Panc1 (cell line): ENCODE data around the gene H1-8. TPM values are rescaled to one million over a fixed set of nuclear protein-coding genes. Genes with fewer than 3 reads are reported as not detected.

Source experiments
- ATAC-seq: fragments of 200-7000 bp; cut with Tn5 transposase; 2 replicates; pipeline ENCODE4 v1.9.1; 2020; ENCODE audit warnings: mild to moderate bottlenecking, moderate library complexity
- BruUV-seq: library from RNA; stranded (reverse); fragments of 400-500 nt; replicated peaks from 2 replicates; lab custom pipeline; 2021; lab: Mats Ljungman, UMichigan
- CTCF ChIA-PET: fragments of 300-600 bp; sonication (Branson Sonifier 250); formaldehyde crosslinking; loops from one replicate; lab custom pipeline; 2022; ENCODE audit warnings: antibody characterized with exemption; lab: Charles Lee
- POLR2A ChIA-PET: fragments of 300-600 bp; sonication (Branson Sonifier 250); formaldehyde crosslinking; loops from one replicate; lab custom pipeline; 2022; ENCODE audit warnings: antibody characterized with exemption; lab: Charles Lee
- DNase-seq: peaks from one replicate; pipeline ENCODE4 v3.0.0-alpha.2; 2010; ENCODE audit warnings: low read depth, low spot score
- H3K27ac ChIP-seq: 2 replicates; pipeline ENCODE4 v1.5.1; 2011; ENCODE audit warnings: mild to moderate bottlenecking, low read length, inconsistent platforms
- H3K27me3 ChIP-seq: fragments of 200-500 bp; sonication (Bioruptor generic); 2 replicates; pipeline ENCODE4 v1.6.0; 2014; ENCODE audit warnings: low read length, inconsistent platforms; ENCODE audit not compliant: control insufficient read depth, insufficient read depth
- H3K36me3 ChIP-seq: fragments of 200-500 bp; sonication (Bioruptor generic); 2 replicates; pipeline ENCODE4 v1.5.1; 2014; ENCODE audit warnings: inconsistent platforms, mild to moderate bottlenecking, low read length, moderate library complexity; ENCODE audit not compliant: control insufficient read depth, insufficient read depth
- H3K4me1 ChIP-seq: 2 replicates; pipeline ENCODE4 v1.5.1; 2011; ENCODE audit warnings: inconsistent platforms, mild to moderate bottlenecking, low read length, moderate library complexity; ENCODE audit not compliant: control insufficient read depth, insufficient read depth
- H3K4me3 ChIP-seq, 2 experiments: 2 replicates each; pipeline ENCODE4 v1.5.1; 2011 to 2012; ENCODE audit warnings: low read depth in 2 of 2, low read length in 2 of 2, mild to moderate bottlenecking in 2 of 2, inconsistent platforms in 1 of 2, moderate library complexity in 1 of 2
- H3K9me3 ChIP-seq: fragments of 200-500 bp; sonication (Bioruptor generic); 2 replicates; pipeline ENCODE4 v1.5.1; 2014; ENCODE audit warnings: low read depth, mild to moderate bottlenecking, inconsistent platforms, low read length, moderate library complexity; ENCODE audit not compliant: control insufficient read depth, insufficient read depth
- POLR2AphosphoS5 ChIP-seq: IDR thresholded peaks from 2 replicates; pipeline ENCODE4 v1.6.1; 2012; ENCODE audit warnings: mild to moderate bottlenecking, low read depth, low read length, moderate library complexity
- SIN3A ChIP-seq: IDR thresholded peaks from 2 replicates; pipeline ENCODE4 v1.6.1; 2012; ENCODE audit warnings: low read depth, mild to moderate bottlenecking, low read length, moderate library complexity, borderline replicate concordance; ENCODE audit not compliant: insufficient read depth
- TCF7L2 ChIP-seq: IDR thresholded peaks from 2 replicates; pipeline ENCODE4 v1.6.1; 2011; ENCODE audit warnings: mild to moderate bottlenecking, low read depth, low read length, inconsistent platforms
- in situ Hi-C: cut with HindIII; loops from 2 replicates; pipeline ENCODE4 v1.10.0; 2016; ENCODE audit warnings: low sequenced_read_pairs, low pct_unique_long_range_greater_than_20kb
- intact Hi-C: fragments of 100-400 bp; cut with micrococcal nuclease; formaldehyde crosslinking; loops from one replicate; pipeline ENCODE4 v1.10.0; 2022; ENCODE audit not compliant: unreplicated experiment
- total RNA-seq: library from RNA; stranded (reverse); gene quantifications from one replicate; pipeline ENCODE4 v1.2.1, GENCODE V29; 2021; ENCODE audit not compliant: unreplicated experiment
- TF ChIP-seq, protein P1 (sequence below), 2 experiments: IDR thresholded peaks; 2 replicates each; pipeline ENCODE4 v1.6.1; 2011 to 2012; ENCODE audit warnings: low read depth in 2 of 2, control low read depth in 1 of 2, low read length in 1 of 2, mild to moderate bottlenecking in 1 of 2, moderate library complexity in 1 of 2; ENCODE audit not compliant: insufficient read depth in 1 of 2
- TF ChIP-seq, protein P2 (sequence below): fragments of 450-650 bp; IDR thresholded peaks from 2 replicates; pipeline ENCODE4 v1.5.1; 2017; ENCODE audit warnings: mild to moderate bottlenecking

The H1-8 gene
- total RNA-seq, 1 experiment from 2014 or later, result not detected

DNA sequence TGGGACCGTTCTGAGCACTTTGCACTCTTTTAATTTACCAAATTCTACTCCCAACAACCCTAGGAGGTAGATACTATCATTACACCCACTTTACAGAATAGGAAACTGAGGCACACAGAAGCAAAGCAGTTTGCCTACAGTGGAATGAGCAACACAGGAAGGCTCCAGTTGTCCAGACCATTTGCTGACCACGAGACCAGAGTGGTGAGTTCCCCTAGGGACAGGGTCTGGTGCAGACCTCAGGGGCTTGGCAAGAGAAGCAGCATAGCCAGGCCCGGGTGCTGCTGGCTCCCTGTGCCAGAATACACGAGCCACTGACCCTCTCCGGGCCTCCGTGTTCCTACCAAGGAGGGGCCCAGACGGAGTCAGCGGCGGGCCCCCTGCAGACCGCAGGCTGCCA, 37.0 kb downstream of the H1-8 start:
- no peaks in the 10 kb centered on the region for H3K9me3 ChIP-seq
- no peak overlapping the region for H3K4me3 ChIP-seq
- peaks cover 21% of the 10 kb centered on the region for H3K4me1 ChIP-seq
- TF ChIP-seq POLR2AphosphoS5 (no peak), SIN3A (no peak)
- TF ChIP-seq, protein P1, sequence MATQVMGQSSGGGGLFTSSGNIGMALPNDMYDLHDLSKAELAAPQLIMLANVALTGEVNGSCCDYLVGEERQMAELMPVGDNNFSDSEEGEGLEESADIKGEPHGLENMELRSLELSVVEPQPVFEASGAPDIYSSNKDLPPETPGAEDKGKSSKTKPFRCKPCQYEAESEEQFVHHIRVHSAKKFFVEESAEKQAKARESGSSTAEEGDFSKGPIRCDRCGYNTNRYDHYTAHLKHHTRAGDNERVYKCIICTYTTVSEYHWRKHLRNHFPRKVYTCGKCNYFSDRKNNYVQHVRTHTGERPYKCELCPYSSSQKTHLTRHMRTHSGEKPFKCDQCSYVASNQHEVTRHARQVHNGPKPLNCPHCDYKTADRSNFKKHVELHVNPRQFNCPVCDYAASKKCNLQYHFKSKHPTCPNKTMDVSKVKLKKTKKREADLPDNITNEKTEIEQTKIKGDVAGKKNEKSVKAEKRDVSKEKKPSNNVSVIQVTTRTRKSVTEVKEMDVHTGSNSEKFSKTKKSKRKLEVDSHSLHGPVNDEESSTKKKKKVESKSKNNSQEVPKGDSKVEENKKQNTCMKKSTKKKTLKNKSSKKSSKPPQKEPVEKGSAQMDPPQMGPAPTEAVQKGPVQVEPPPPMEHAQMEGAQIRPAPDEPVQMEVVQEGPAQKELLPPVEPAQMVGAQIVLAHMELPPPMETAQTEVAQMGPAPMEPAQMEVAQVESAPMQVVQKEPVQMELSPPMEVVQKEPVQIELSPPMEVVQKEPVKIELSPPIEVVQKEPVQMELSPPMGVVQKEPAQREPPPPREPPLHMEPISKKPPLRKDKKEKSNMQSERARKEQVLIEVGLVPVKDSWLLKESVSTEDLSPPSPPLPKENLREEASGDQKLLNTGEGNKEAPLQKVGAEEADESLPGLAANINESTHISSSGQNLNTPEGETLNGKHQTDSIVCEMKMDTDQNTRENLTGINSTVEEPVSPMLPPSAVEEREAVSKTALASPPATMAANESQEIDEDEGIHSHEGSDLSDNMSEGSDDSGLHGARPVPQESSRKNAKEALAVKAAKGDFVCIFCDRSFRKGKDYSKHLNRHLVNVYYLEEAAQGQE (IDR thresholded peaks at IDR 0.05; ENCODE audit: insufficient read depth in 1 of 2, low read depth in 2 of 2, low read length in 1 of 2), result no peak
- TF ChIP-seq, protein P2, sequence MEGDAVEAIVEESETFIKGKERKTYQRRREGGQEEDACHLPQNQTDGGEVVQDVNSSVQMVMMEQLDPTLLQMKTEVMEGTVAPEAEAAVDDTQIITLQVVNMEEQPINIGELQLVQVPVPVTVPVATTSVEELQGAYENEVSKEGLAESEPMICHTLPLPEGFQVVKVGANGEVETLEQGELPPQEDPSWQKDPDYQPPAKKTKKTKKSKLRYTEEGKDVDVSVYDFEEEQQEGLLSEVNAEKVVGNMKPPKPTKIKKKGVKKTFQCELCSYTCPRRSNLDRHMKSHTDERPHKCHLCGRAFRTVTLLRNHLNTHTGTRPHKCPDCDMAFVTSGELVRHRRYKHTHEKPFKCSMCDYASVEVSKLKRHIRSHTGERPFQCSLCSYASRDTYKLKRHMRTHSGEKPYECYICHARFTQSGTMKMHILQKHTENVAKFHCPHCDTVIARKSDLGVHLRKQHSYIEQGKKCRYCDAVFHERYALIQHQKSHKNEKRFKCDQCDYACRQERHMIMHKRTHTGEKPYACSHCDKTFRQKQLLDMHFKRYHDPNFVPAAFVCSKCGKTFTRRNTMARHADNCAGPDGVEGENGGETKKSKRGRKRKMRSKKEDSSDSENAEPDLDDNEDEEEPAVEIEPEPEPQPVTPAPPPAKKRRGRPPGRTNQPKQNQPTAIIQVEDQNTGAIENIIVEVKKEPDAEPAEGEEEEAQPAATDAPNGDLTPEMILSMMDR, result no peak
- intact Hi-C loops (no loop called here), in situ Hi-C loops (no loop called here)
- CTCF ChIA-PET, result no interaction called here
- no peak overlapping the region for H3K27ac ChIP-seq
- peaks cover 5% of the 10 kb centered on the region for H3K36me3 ChIP-seq
- no peak for DNase-seq
- ATAC-seq, result no peak
- H3K27me3 ChIP-seq, result no peaks in the 10 kb centered on the region
- POLR2A ChIA-PET, result no interaction called here
- BruUV-seq, result no TSS peak

DNA sequence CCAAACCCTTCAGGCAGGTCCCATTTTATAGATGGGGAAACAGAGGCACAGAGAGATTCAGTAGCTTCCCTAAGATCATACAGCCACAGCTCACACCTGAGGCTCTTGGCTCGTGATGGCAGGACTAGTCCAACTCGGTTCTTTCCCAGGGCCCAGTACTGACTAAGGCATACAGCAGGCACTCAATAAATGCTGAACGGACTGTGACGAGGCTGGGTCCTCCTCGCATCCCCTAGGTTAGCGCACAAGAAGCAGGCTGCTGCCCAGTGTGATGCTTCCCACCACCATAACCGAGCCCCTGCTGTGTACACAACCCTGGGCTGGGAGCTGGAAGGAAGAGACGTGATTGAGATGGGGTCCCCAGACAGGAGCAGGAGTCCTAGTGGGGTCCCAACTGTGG, 38.6 kb downstream of the H1-8 start:
- intact Hi-C loops, result no loop called here
- CTCF ChIA-PET, result no interaction called here
- POLR2A ChIA-PET, result no interaction called here
- Histone ChIP-seq H3K4me3 (no peak overlapping the region), H3K36me3 (peaks cover 10% of the 10 kb centered on the region), H3K4me1 (peaks cover 17% of the 10 kb centered on the region), H3K9me3 (no peaks in the 10 kb centered on the region), H3K27ac (no peak overlapping the region), H3K27me3 (no peaks in the 10 kb centered on the region)
- DNase-seq (no peak), ATAC-seq (no peak)
- TF ChIP-seq, protein P2, result no peak
- no peak for TF ChIP-seq TCF7L2
- TF ChIP-seq, protein P1 (IDR thresholded peaks at IDR 0.05; ENCODE audit: insufficient read depth in 1 of 2, low read depth in 2 of 2, low read length in 1 of 2), result no peak
- TF ChIP-seq POLR2AphosphoS5, result no peak
- TF ChIP-seq SIN3A, result no peak
- BruUV-seq, result no TSS peak
- in situ Hi-C loops, result no loop called here
